HepG2 (cell line): ENCODE measurements around the gene MMP28. TPM values are rescaled to one million over a fixed set of nuclear protein-coding genes. Genes with fewer than 3 reads are reported as not detected.

ENCODE experiments used
- ATAC-seq: fragments of 200-7000 bp; cut with Tn5 transposase; 3 replicates; pipeline ENCODE4 v1.9.1; 2020; ENCODE audit warnings: mild to moderate bottlenecking, moderate library complexity
- BruUV-seq: library from RNA; stranded (reverse); fragments of 400-500 nt; replicated peaks from 2 replicates; lab custom pipeline; 2021; lab: Mats Ljungman, UMichigan
- CTCF ChIA-PET: fragments of 300-600 bp; formaldehyde crosslinking; extraction: SDS; loops from one replicate; lab custom pipeline; 2021; ENCODE audit warnings: low total read pairs, inconsistent platforms, low intra/inter-chr PET ratio; lab: Yijun Ruan, JAX
- POLR2A ChIA-PET: fragments of 350-600 bp; sonication (Branson Sonifier 250); formaldehyde crosslinking; loops from one replicate; lab custom pipeline; 2020; ENCODE audit warnings: antibody characterized with exemption, inconsistent platforms; lab: Yijun Ruan, JAX
- DNase-seq: peaks from one replicate; pipeline ENCODE4 v3.0.0-alpha.2; 2015; ENCODE audit warnings: low spot score
- FAIRE-seq: peaks from 3 replicates; lab custom pipeline; 2011; peaks lifted over from hg19 to GRCh38; lab: Jason Lieb, UNC
- H2AFZ ChIP-seq: one replicate; pipeline ENCODE4 v1.6.1; 2011; ENCODE audit warnings: low read length, inconsistent platforms
- H3K27ac ChIP-seq: fragments of 300-600 bp; 3 replicates; pipeline ENCODE4 v1.8.0; 2011; ENCODE audit warnings: mixed run types, mild to moderate bottlenecking, mixed read lengths, low read length, inconsistent platforms; ENCODE audit not compliant: insufficient read depth; ENCODE audit errors: extremely low read length
- H3K27me3 ChIP-seq, 2 experiments: fragments of 200-600 bp in 1 of 2; 2 replicates in 1 of 2; 3 replicates in 1 of 2; pipeline versions ENCODE4 v1.6.0 to v1.8.0; 2011; ENCODE audit warnings: low read length in 2 of 2, mild to moderate bottlenecking in 2 of 2, moderate library complexity in 2 of 2, inconsistent platforms in 1 of 2; ENCODE audit not compliant: insufficient read depth in 2 of 2, control insufficient read depth in 1 of 2
- H3K36me3 ChIP-seq, 2 experiments: fragments of 200-600 bp in 1 of 2; replicated peaks in 1 of 2; 2 replicates in 1 of 2; 3 replicates in 1 of 2; pipeline versions ENCODE4 v1.5.1 to v1.8.0; 2011; ENCODE audit warnings: low read length in 2 of 2, inconsistent platforms in 1 of 2; ENCODE audit not compliant: insufficient read depth in 2 of 2, control insufficient read depth in 1 of 2
- H3K4me1 ChIP-seq: 2 replicates; pipeline ENCODE4 v1.5.1; 2012; ENCODE audit warnings: low read length, inconsistent platforms; ENCODE audit not compliant: insufficient read depth
- H3K4me2 ChIP-seq: 2 replicates; pipeline ENCODE4 v1.6.0; 2011; ENCODE audit warnings: low read depth, low read length, inconsistent platforms
- H3K4me3 ChIP-seq, 3 experiments: fragments of 200-600 bp in 1 of 3; sonication (generic), shearing (Covaris generic) in 1 of 3; replicated peaks in 1 of 3; 2 replicates each; pipeline ENCODE4 v1.5.1; 2011 to 2016; ENCODE audit warnings: low read length in 3 of 3, inconsistent platforms in 2 of 3, low read depth in 2 of 3, mild to moderate bottlenecking in 2 of 3, control low read depth in 1 of 3, mixed read lengths in 1 of 3; ENCODE audit not compliant: insufficient read depth in 1 of 3
- H3K79me2 ChIP-seq: one replicate; pipeline ENCODE4 v1.6.1; 2011; ENCODE audit warnings: low read length, inconsistent platforms; ENCODE audit not compliant: insufficient read depth
- H3K9ac ChIP-seq: 2 replicates; pipeline ENCODE4 v1.6.0; 2011; ENCODE audit warnings: mild to moderate bottlenecking, low read depth, low read length, inconsistent platforms; ENCODE audit not compliant: insufficient read depth
- H3K9me3 ChIP-seq: 2 replicates; pipeline ENCODE4 v1.5.1; 2012; ENCODE audit warnings: mild to moderate bottlenecking, low read length
- H4K20me1 ChIP-seq: 2 replicates; pipeline ENCODE4 v1.6.0; 2011; ENCODE audit warnings: inconsistent platforms, mild to moderate bottlenecking, low read length, moderate library complexity; ENCODE audit not compliant: insufficient read depth
- ATF7-NPFF ChIP-seq: sonication (generic); formaldehyde crosslinking; IDR thresholded peaks from 2 replicates; pipeline ENCODE4 v1.8.1; 2023; ENCODE audit warnings: mild to moderate bottlenecking, low read depth, missing genetic modification reagents, moderate library complexity
- ELF1 ChIP-seq: sonication (generic); formaldehyde crosslinking; IDR thresholded peaks from 2 replicates; pipeline ENCODE4 v1.4.0; 2020; ENCODE audit warnings: missing genetic modification reagents
- ERF ChIP-seq: IDR thresholded peaks from 2 replicates; pipeline ENCODE4 v1.6.1; 2018; ENCODE audit warnings: missing biosample characterization, missing genetic modification reagents
- HMG20B ChIP-seq: conservative IDR thresholded peaks from 2 replicates; pipeline ENCODE4 v1.6.1; 2016; ENCODE audit warnings: missing genetic modification reagents, missing compliant biosample characterization
- HMGXB4 ChIP-seq, 2 experiments: sonication (generic) in 1 of 2; formaldehyde crosslinking in 1 of 2; IDR thresholded peaks; 2 replicates each; pipeline versions ENCODE4 v1.4.0 to v1.6.1; 2018 to 2020; ENCODE audit warnings: missing genetic modification reagents in 2 of 2, borderline replicate concordance in 1 of 2, low read depth in 1 of 2, mild to moderate bottlenecking in 1 of 2, missing biosample characterization in 1 of 2
- KDM2A ChIP-seq: sonication (generic); formaldehyde crosslinking; IDR thresholded peaks from 2 replicates; pipeline ENCODE4 v1.4.0; 2020; ENCODE audit warnings: low read depth, missing genetic modification reagents, borderline replicate concordance
- MAFK ChIP-seq, 2 experiments: IDR thresholded peaks in 1 of 2; conservative IDR thresholded peaks in 1 of 2; 2 replicates each; pipeline ENCODE4 v1.6.1; 2011; ENCODE audit warnings: improper control_type of control experiment in 2 of 2, low read length in 2 of 2
- PCBP2 ChIP-seq: fragments of 200-400 bp; formaldehyde crosslinking; optimal IDR thresholded peaks from 2 replicates; pipeline ENCODE3; 2018; ENCODE audit warnings: low read length, low read depth; ENCODE audit not compliant: poor library complexity, severe bottlenecking
- RBM39 ChIP-seq: fragments of 200-400 bp; formaldehyde crosslinking; IDR thresholded peaks from one replicate; pipeline ENCODE4 v1.6.1; 2018; ENCODE audit warnings: antibody characterized with exemption, mild to moderate bottlenecking, low read depth, low read length; ENCODE audit not compliant: poor library complexity, severe bottlenecking
- RFXANK ChIP-seq: IDR thresholded peaks from 2 replicates; pipeline ENCODE4 v1.6.1; 2016
- SMAD3 ChIP-seq: sonication (generic); formaldehyde crosslinking; IDR thresholded peaks from 2 replicates; pipeline ENCODE4 v1.4.0; 2020; ENCODE audit warnings: missing genetic modification reagents
- SP1 ChIP-seq, 2 experiments: fragments of 450-650 bp in 1 of 2; sonication (generic) in 1 of 2; formaldehyde crosslinking in 1 of 2; IDR thresholded peaks; 2 replicates each; pipeline versions ENCODE4 v1.4.0 to v1.6.1; 2016 to 2020; ENCODE audit warnings: missing genetic modification reagents in 1 of 2
- TBX2 ChIP-seq: sonication (generic); formaldehyde crosslinking; IDR thresholded peaks from 2 replicates; pipeline ENCODE4 v1.5.0; 2020; ENCODE audit warnings: missing genetic modification reagents, mild to moderate bottlenecking, borderline replicate concordance
- ZBTB3 ChIP-seq: sonication (generic); formaldehyde crosslinking; IDR thresholded peaks from 2 replicates; pipeline ENCODE4 v1.4.0; 2020; ENCODE audit warnings: low read depth, mild to moderate bottlenecking, moderate library complexity, missing genetic modification reagents, borderline replicate concordance
- ZNF230 ChIP-seq: sonication (generic); formaldehyde crosslinking; IDR thresholded peaks from 2 replicates; pipeline ENCODE4 v1.4.0; 2020; ENCODE audit warnings: mild to moderate bottlenecking, missing genetic modification reagents
- ZNF451 ChIP-seq: sonication (generic); formaldehyde crosslinking; IDR thresholded peaks from 2 replicates; pipeline ENCODE4 v1.5.0; 2020; ENCODE audit warnings: mild to moderate bottlenecking, missing genetic modification reagents
- WGBS: methylation state at CpG from one replicate; pipeline ENCODE4 v1.1.6; 2017; ENCODE audit warnings: low lambda C conversion rate; 5-methylcytosine and 5-hydroxymethylcytosine counted together
- in situ Hi-C: cut with HindIII; loops from 2 replicates; pipeline ENCODE4 v1.10.0; 2017; ENCODE audit warnings: low pct_unique_long_range_greater_than_20kb; ENCODE audit not compliant: extremely low pct_ligation_motif_present
- intact Hi-C: fragments of 100-400 bp; cut with micrococcal nuclease; formaldehyde crosslinking; loops from one replicate; pipeline ENCODE4 v1.10.0; 2022; ENCODE audit not compliant: unreplicated experiment
- polyA plus RNA-seq, 8 experiments: library from polyadenylated mRNA; depleted of rRNA in 3 of 8; stranded (reverse) in 7 of 8; unstranded in 1 of 8; fragments of >200 nt; fragmentation: Illumina TruSeq in 4 of 8; extraction: Trizol in 4 of 8; gene quantifications; 2 replicates each; pipeline versions ENCODE4 v1.2.1 to v1.2.3, GENCODE V29; 2011 to 2016; ENCODE audit warnings: low read depth in 4 of 8, missing spikeins in 1 of 8, mixed read lengths in 1 of 8; ENCODE audit not compliant: insufficient read depth in 1 of 8
- total RNA-seq, 5 experiments: library from RNA; depleted of rRNA; stranded (reverse); fragments of >200 nt; fragmentation: Illumina TruSeq; extraction: Trizol; gene quantifications; 2 replicates each; pipeline ENCODE4 v1.2.3, GENCODE V29; 2016; ENCODE audit warnings: low read depth in 1 of 5
- TF ChIP-seq, protein P1 (sequence below): sonication (generic); formaldehyde crosslinking; IDR thresholded peaks from 2 replicates; pipeline ENCODE4; 2020; ENCODE audit warnings: missing genetic modification reagents, mild to moderate bottlenecking, borderline replicate concordance
- TF ChIP-seq, protein P2 (sequence below): sonication (generic); formaldehyde crosslinking; IDR thresholded peaks from 2 replicates; pipeline ENCODE4 v1.8.1; 2023; ENCODE audit warnings: mild to moderate bottlenecking, moderate library complexity, missing genetic modification reagents

The MMP28 gene
- total and polyA plus RNA-seq, 2 of the 13 experiments (the other 11 are each of a cell fraction or from before 2014, with no cell fraction given), result not detected

- CTCF ChIA-PET, result no interaction called here
- DNase-seq (no peak), FAIRE-seq (no peak)
- Histone ChIP-seq H3K9ac (no peak overlapping the region), H3K4me2 (no peak overlapping the region), H3K27me3 (no peaks in the 10 kb centered on the region), H3K79me2 (no peaks in the 10 kb centered on the region), H3K36me3 (peaks cover 10 to 31% of the 10 kb centered on the region in 2 experiments; a peak in 4 of 5 replicates), H3K4me3 (no peak overlapping the region), H3K9me3 (no peaks in the 10 kb centered on the region)
- in situ Hi-C loops, result loop anchor here (25.0 kb wide), 1 partner anchor 415 kb away; no protein-coding TSS in a partner anchor
- WGBS, result 95% methylated on average over 4 of the region's 5 CpGs
- TF ChIP-seq SMAD3 (CRISPR knock-in tag) (no peak), RBM39 (no peak), ERF (CRISPR knock-in tag) (no peak), TBX2 (no peak), ATF7-NPFF (CRISPR knock-in tag) (no peak), SP1 (IDR thresholded peaks at IDR 0.05) (no peak), SP1 (CRISPR knock-in tag; IDR thresholded peaks at IDR 0.05) (no peak), MAFK (conservative IDR thresholded peaks at IDR 0.05 in 1 of 2, IDR thresholded peaks at IDR 0.05 in 1 of 2; ENCODE audit: low read length in 2 of 2) (no peak), PCBP2 (no peak), RFXANK (CRISPR knock-in tag) (no peak), ZBTB3 (CRISPR knock-in tag) (no peak), HMG20B (CRISPR knock-in tag) (no peak), ELF1 (CRISPR knock-in tag) (no peak), ZNF230 (no peak), KDM2A (no peak), HMGXB4 (CRISPR knock-in tag; IDR thresholded peaks at IDR 0.05; ENCODE audit: borderline replicate concordance in 1 of 2, low read depth in 1 of 2) (no peak), ZNF451 (CRISPR knock-in tag) (no peak)
- TF ChIP-seq, protein P1, sequence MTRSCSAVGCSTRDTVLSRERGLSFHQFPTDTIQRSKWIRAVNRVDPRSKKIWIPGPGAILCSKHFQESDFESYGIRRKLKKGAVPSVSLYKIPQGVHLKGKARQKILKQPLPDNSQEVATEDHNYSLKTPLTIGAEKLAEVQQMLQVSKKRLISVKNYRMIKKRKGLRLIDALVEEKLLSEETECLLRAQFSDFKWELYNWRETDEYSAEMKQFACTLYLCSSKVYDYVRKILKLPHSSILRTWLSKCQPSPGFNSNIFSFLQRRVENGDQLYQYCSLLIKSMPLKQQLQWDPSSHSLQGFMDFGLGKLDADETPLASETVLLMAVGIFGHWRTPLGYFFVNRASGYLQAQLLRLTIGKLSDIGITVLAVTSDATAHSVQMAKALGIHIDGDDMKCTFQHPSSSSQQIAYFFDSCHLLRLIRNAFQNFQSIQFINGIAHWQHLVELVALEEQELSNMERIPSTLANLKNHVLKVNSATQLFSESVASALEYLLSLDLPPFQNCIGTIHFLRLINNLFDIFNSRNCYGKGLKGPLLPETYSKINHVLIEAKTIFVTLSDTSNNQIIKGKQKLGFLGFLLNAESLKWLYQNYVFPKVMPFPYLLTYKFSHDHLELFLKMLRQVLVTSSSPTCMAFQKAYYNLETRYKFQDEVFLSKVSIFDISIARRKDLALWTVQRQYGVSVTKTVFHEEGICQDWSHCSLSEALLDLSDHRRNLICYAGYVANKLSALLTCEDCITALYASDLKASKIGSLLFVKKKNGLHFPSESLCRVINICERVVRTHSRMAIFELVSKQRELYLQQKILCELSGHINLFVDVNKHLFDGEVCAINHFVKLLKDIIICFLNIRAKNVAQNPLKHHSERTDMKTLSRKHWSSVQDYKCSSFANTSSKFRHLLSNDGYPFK (CRISPR knock-in tag), result no peak
- TF ChIP-seq, protein P2, sequence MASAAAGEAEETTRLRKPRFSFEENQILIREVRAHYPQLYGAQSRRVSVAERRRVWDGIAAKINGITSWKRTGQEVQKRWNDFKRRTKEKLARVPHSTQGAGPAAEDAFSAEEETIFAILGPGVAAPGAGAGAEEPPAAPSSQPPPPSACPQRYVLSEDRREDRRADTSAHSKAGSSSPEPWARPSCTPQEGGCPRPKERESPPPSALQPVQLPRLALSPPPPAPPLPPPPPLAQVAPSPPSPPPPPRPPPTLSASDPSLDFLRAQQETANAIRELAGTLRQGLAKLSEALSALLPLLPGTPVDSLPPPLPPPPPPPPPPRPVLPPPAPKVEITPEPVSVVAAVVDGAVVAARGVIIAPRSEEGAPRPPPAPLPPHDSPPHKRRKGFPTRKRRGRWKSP, result no peak
- TF ChIP-seq, all 625 proteins: peak for 0
- intact Hi-C loops, result no loop called here
- ATAC-seq, result no peak
- no TSS peak for BruUV-seq
- POLR2A ChIA-PET, result no interaction called here
- H3K27ac ChIP-seq, result no peak overlapping the region
- H3K4me1 ChIP-seq, result peaks cover 29% of the 10 kb centered on the region
- H2AFZ ChIP-seq, result no peak overlapping the region
- H4K20me1 ChIP-seq, result no peaks in the 10 kb centered on the region
These were observed 68.4 kb downstream of the MMP28 start for GRCh38 chr17:35726953-35727460.
